Measurements from ENCODE around the gene COL5A1. TPM values are rescaled to one million over a fixed set of nuclear protein-coding genes. Genes with fewer than 3 reads are reported as not detected.

Gene COL5A1
- polyA plus RNA-seq, 1 donor (not counting 4 experiments of a cell fraction or from before 2014, with no cell fraction given): 3.1 TPM

GRCh38 chr9:134679616-134680392 lies 38.2 kb downstream of the COL5A1 start:
- dilution Hi-C loops (cut with MboI; ENCODE audit: extremely low pct_ligation_motif_present, low sequenced_read_pairs): no loop called here
- Histone ChIP-seq H3K79me2 (ENCODE audit: control insufficient read depth, insufficient read depth, low read length) (no peaks in the 10 kb centered on the region), H3K4me3 (ENCODE audit: control insufficient read depth in 2 of 3, extremely low read depth in 1 of 3, insufficient read depth in 2 of 3, low read depth in 1 of 3, low read length in 3 of 3) (no peak overlapping the region), H4K20me1 (ENCODE audit: control insufficient read depth, extremely low read depth, insufficient read depth, low read length) (no peaks in the 10 kb centered on the region), H3K9ac (ENCODE audit: control insufficient read depth, extremely low read depth, insufficient read depth, low read length) (no peak overlapping the region), H3K4me1 (ENCODE audit: control insufficient read depth, extremely low read depth, insufficient read depth, low read length) (no peaks in the 10 kb centered on the region), H3K36me3 (ENCODE audit: control insufficient read depth in 2 of 2, extremely low read depth in 1 of 2, insufficient read depth in 2 of 2, low read length in 2 of 2) (no peaks in the 10 kb centered on the region), H3K9me1 (ENCODE audit: control insufficient read depth, extremely low read depth, insufficient read depth, low read length) (no peaks in the 10 kb centered on the region), H3K4me2 (ENCODE audit: control insufficient read depth, extremely low read depth, insufficient read depth, low read depth, low read length) (no peak overlapping the region), H3K27ac (ENCODE audit: control insufficient read depth, insufficient read depth, low read length) (no peak overlapping the region), H3K27me3 (ENCODE audit: control insufficient read depth, extremely low read depth, insufficient read depth, low read length) (no peaks in the 10 kb centered on the region), H3K9me3 (ENCODE audit: control insufficient read depth, low read depth, low read length) (no peaks in the 10 kb centered on the region), H2AFZ (ENCODE audit: control insufficient read depth, low read length) (no peak overlapping the region)
- TF ChIP-seq CTCF (optimal IDR thresholded peaks at IDR 0.05 in 1 of 3, IDR thresholded peaks at IDR 0.05 in 1 of 3, conservative IDR thresholded peaks at IDR 0.05 in 1 of 3; ENCODE audit: extremely low read depth in 1 of 3, insufficient read depth in 2 of 3, low read length in 3 of 3) (no peak), EZH2 (IDR thresholded peaks at IDR 0.05; ENCODE audit: low read length) (no peak)
- FAIRE-seq (no peak), DNase-seq (ENCODE audit: low read depth, low spot score) (no peak)

GRCh38 chr9:134680393-134681060 lies 38.9 kb downstream of the COL5A1 start:
- Histone ChIP-seq H3K27ac (ENCODE audit: control insufficient read depth, insufficient read depth, low read length) (no peak overlapping the region), H3K9me3 (ENCODE audit: control insufficient read depth, low read depth, low read length) (peaks cover 5% of the 10 kb centered on the region), H3K9me1 (ENCODE audit: control insufficient read depth, extremely low read depth, insufficient read depth, low read length) (no peaks in the 10 kb centered on the region), H3K4me3 (ENCODE audit: control insufficient read depth in 2 of 3, extremely low read depth in 1 of 3, insufficient read depth in 2 of 3, low read depth in 1 of 3, low read length in 3 of 3) (no peak overlapping the region), H3K36me3 (ENCODE audit: control insufficient read depth in 2 of 2, extremely low read depth in 1 of 2, insufficient read depth in 2 of 2, low read length in 2 of 2) (no peaks in the 10 kb centered on the region), H3K4me2 (ENCODE audit: control insufficient read depth, extremely low read depth, insufficient read depth, low read depth, low read length) (no peak overlapping the region), H3K4me1 (ENCODE audit: control insufficient read depth, extremely low read depth, insufficient read depth, low read length) (no peaks in the 10 kb centered on the region), H2AFZ (ENCODE audit: control insufficient read depth, low read length) (no peak overlapping the region), H3K79me2 (ENCODE audit: control insufficient read depth, insufficient read depth, low read length) (no peaks in the 10 kb centered on the region), H4K20me1 (ENCODE audit: control insufficient read depth, extremely low read depth, insufficient read depth, low read length) (no peaks in the 10 kb centered on the region), H3K9ac (ENCODE audit: control insufficient read depth, extremely low read depth, insufficient read depth, low read length) (no peak overlapping the region), H3K27me3 (ENCODE audit: control insufficient read depth, extremely low read depth, insufficient read depth, low read length) (no peaks in the 10 kb centered on the region)
- no peak for FAIRE-seq
- dilution Hi-C loops (cut with MboI; ENCODE audit: extremely low pct_ligation_motif_present, low sequenced_read_pairs): no loop called here
- no peak for DNase-seq (ENCODE audit: low read depth, low spot score)
- TF ChIP-seq CTCF (optimal IDR thresholded peaks at IDR 0.05 in 1 of 3, IDR thresholded peaks at IDR 0.05 in 1 of 3, conservative IDR thresholded peaks at IDR 0.05 in 1 of 3; ENCODE audit: extremely low read depth in 1 of 3, insufficient read depth in 2 of 3, low read length in 3 of 3) (no peak), EZH2 (IDR thresholded peaks at IDR 0.05; ENCODE audit: low read length) (no peak)
